Trophoblast cell (in vitro differentiated cells and primary cell): ENCODE measurements around the gene KIFAP3.

Experiments
- DNase-seq, 2 donors: peaks; one replicate each; pipeline ENCODE4 v3.0.0-alpha.2; 2016
- H2AFZ ChIP-seq: 2 replicates; pipeline ENCODE4 v1.6.1; 2013; ENCODE audit warnings: low read length, moderate library complexity, mild to moderate bottlenecking; ENCODE audit not compliant: insufficient read depth, poor library complexity
- H2AK5ac ChIP-seq: 2 replicates; pipeline ENCODE4 v1.6.1; 2013; ENCODE audit warnings: mild to moderate bottlenecking, low read length
- H2BK120ac ChIP-seq: 2 replicates; pipeline ENCODE4 v1.6.1; 2013; ENCODE audit warnings: low read length, mild to moderate bottlenecking, moderate library complexity; ENCODE audit not compliant: insufficient read depth, poor library complexity
- H2BK12ac ChIP-seq: 2 replicates; pipeline ENCODE4 v1.6.1; 2013; ENCODE audit warnings: mild to moderate bottlenecking, low read length, moderate library complexity
- H2BK5ac ChIP-seq: 2 replicates; pipeline ENCODE4 v1.6.1; 2013; ENCODE audit warnings: low read length, low read depth, moderate library complexity, mild to moderate bottlenecking; ENCODE audit not compliant: poor library complexity
- H3K14ac ChIP-seq: 2 replicates; pipeline ENCODE4 v1.6.1; 2013; ENCODE audit warnings: mild to moderate bottlenecking, low read length
- H3K18ac ChIP-seq: 2 replicates; pipeline ENCODE4 v1.6.1; 2013; ENCODE audit warnings: mild to moderate bottlenecking, low read length
- H3K23ac ChIP-seq: 2 replicates; pipeline ENCODE4 v1.6.1; 2013; ENCODE audit warnings: low read length
- H3K27ac ChIP-seq: 2 replicates; pipeline ENCODE4 v1.5.1; 2013; ENCODE audit warnings: low read depth, mild to moderate bottlenecking, inconsistent platforms, low read length, moderate library complexity
- H3K27me3 ChIP-seq: 2 replicates; pipeline ENCODE4 v1.6.1; 2013; ENCODE audit warnings: inconsistent platforms, mild to moderate bottlenecking, low read length, moderate library complexity; ENCODE audit not compliant: insufficient read depth
- H3K36me3 ChIP-seq, 2 experiments: 1 replicate in 1 of 2; 2 replicates in 1 of 2; pipeline ENCODE4 v1.6.1; 2013; ENCODE audit warnings: low read length in 2 of 2, mild to moderate bottlenecking in 2 of 2, moderate library complexity in 1 of 2; ENCODE audit not compliant: insufficient read depth in 2 of 2, control insufficient read depth in 1 of 2
- H3K4ac ChIP-seq: 2 replicates; pipeline ENCODE4 v1.6.1; 2013; ENCODE audit warnings: low read depth, mild to moderate bottlenecking, low read length, moderate library complexity
- H3K4me1 ChIP-seq, 2 experiments: 1 replicate in 1 of 2; 2 replicates in 1 of 2; pipeline ENCODE4 v1.6.1; 2013; ENCODE audit warnings: low read length in 2 of 2, mild to moderate bottlenecking in 2 of 2, moderate library complexity in 1 of 2; ENCODE audit not compliant: insufficient read depth in 2 of 2, control insufficient read depth in 1 of 2
- H3K4me2 ChIP-seq: 2 replicates; pipeline ENCODE4 v1.6.1; 2013; ENCODE audit warnings: inconsistent platforms, mild to moderate bottlenecking, low read length, moderate library complexity
- H3K4me3 ChIP-seq: 2 replicates; pipeline ENCODE4 v1.5.1; 2013; ENCODE audit warnings: mild to moderate bottlenecking, low read depth, low read length, inconsistent platforms
- H3K79me1 ChIP-seq: one replicate; pipeline ENCODE4 v1.6.1; 2013; ENCODE audit warnings: low read length
- H3K79me2 ChIP-seq: 2 replicates; pipeline ENCODE4 v1.6.1; 2013; ENCODE audit warnings: low read length, mild to moderate bottlenecking; ENCODE audit not compliant: control insufficient read depth, insufficient read depth, poor library complexity
- H3K9ac ChIP-seq: 2 replicates; pipeline ENCODE4 v1.6.1; 2013; ENCODE audit warnings: mild to moderate bottlenecking, low read length
- H3K9me3 ChIP-seq: 2 replicates; pipeline ENCODE4 v1.6.1; 2013; ENCODE audit warnings: low read depth, mild to moderate bottlenecking, control low read depth, inconsistent platforms, low read length; ENCODE audit not compliant: insufficient read depth
- H4K12ac ChIP-seq: 2 replicates; pipeline ENCODE4 v1.6.1; 2013; ENCODE audit warnings: low read depth, mild to moderate bottlenecking, low read length, moderate library complexity
- H4K8ac ChIP-seq: 2 replicates; pipeline ENCODE4 v1.6.1; 2013; ENCODE audit warnings: low read depth, mild to moderate bottlenecking, low read length, moderate library complexity
- H4K91ac ChIP-seq: one replicate; pipeline ENCODE4 v1.6.1; 2013; ENCODE audit warnings: low read depth, mild to moderate bottlenecking, low read length, moderate library complexity
- whole genome bisulfite sequencing: extraction: QIAGEN DNeasy Blood & Tissue Kit; methylation state at CpG from one replicate; pipeline ENCODE4 v1.1.7; 2013; ENCODE audit warnings: missing lambda C conversion rate; ENCODE audit not compliant: insufficient read length, insufficient coverage; ENCODE audit errors: extremely low coverage; 5-methylcytosine and 5-hydroxymethylcytosine counted together

KIFAP3 gene

GRCh38 chr1:170071378-170071777 is 3.1 kb downstream of the KIFAP3 start:
- H4K12ac ChIP-seq = no peak overlapping the region
- H3K27ac ChIP-seq = no peak overlapping the region
- H2AFZ ChIP-seq = no peak overlapping the region
- no peak overlapping the region for H3K23ac ChIP-seq
- WGBS = no CpG with 5 or more reads among the region's 1 CpG
- H3K18ac ChIP-seq = no peak overlapping the region
- DNase-seq = no peak
- no peak overlapping the region for H4K91ac ChIP-seq
- H2BK12ac ChIP-seq = no peak overlapping the region
- no peaks in the 10 kb centered on the region for H3K27me3 ChIP-seq
- no peak overlapping the region for H3K14ac ChIP-seq
- H4K8ac ChIP-seq = no peak overlapping the region
- H3K79me2 ChIP-seq = no peaks in the 10 kb centered on the region
- no peak overlapping the region for H3K4ac ChIP-seq
- H2BK120ac ChIP-seq = no peak overlapping the region
- H3K4me1 ChIP-seq = peaks cover 0 to 4% of the 10 kb centered on the region in 2 experiments
- H3K4me2 ChIP-seq = no peak overlapping the region
- H3K9me3 ChIP-seq = no peaks in the 10 kb centered on the region
- H3K9ac ChIP-seq = no peak overlapping the region
- peaks cover 4% of the 10 kb centered on the region for H3K79me1 ChIP-seq
- no peak overlapping the region for H2AK5ac ChIP-seq
- H3K4me3 ChIP-seq = no peak overlapping the region
- H3K36me3 ChIP-seq = peaks cover 0 to 2% of the 10 kb centered on the region in 2 experiments
- no peak overlapping the region for H2BK5ac ChIP-seq

DNA sequence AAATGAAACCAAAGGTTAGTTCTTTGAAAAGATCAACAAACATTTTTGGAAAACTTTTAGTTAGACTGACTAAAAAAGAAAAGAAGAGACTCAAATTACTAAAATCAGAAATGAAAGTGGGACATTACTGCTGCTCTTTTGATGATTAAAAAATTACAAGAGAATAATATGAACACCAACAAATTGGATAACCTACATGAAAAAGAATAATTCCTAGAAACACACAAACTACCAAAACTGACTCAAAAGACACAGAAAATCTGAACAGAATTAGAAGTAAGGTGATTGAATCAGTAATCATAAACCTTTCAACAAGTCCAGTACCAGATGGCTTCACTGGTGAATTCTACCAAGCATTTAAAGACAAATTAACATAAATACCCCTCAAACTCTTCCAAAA is 5.6 kb downstream of the KIFAP3 start:
- Histone ChIP-seq H3K4me1 (no peaks in the 10 kb centered on the region), H3K4me3 (no peak overlapping the region), H2BK12ac (no peak overlapping the region), H3K27me3 (no peaks in the 10 kb centered on the region), H3K4me2 (no peak overlapping the region), H3K9me3 (no peaks in the 10 kb centered on the region), H3K4ac (no peak overlapping the region), H3K27ac (no peak overlapping the region), H4K91ac (no peak overlapping the region), H2AK5ac (no peak overlapping the region), H4K8ac (no peak overlapping the region), H3K18ac (no peak overlapping the region), H4K12ac (no peak overlapping the region), H3K79me2 (no peaks in the 10 kb centered on the region), H3K79me1 (no peaks in the 10 kb centered on the region), H3K14ac (no peak overlapping the region), H2AFZ (no peak overlapping the region), H2BK120ac (no peak overlapping the region), H2BK5ac (no peak overlapping the region), H3K23ac (no peak overlapping the region), H3K9ac (no peak overlapping the region), H3K36me3 (peaks cover 2% of the 10 kb centered on the region in 2 experiments)
- DNase-seq = no peak

- Histone ChIP-seq H4K8ac (no peak overlapping the region), H3K79me2 (no peaks in the 10 kb centered on the region), H3K4me2 (no peak overlapping the region), H3K36me3 (peaks cover 2% of the 10 kb centered on the region in 2 experiments), H3K79me1 (no peaks in the 10 kb centered on the region), H2BK120ac (peak overlapping the region; percentile 39), H3K27me3 (no peaks in the 10 kb centered on the region), H3K27ac (no peak overlapping the region), H2BK5ac (no peak overlapping the region), H3K4me3 (no peak overlapping the region), H2AK5ac (no peak overlapping the region), H4K91ac (no peak overlapping the region), H3K9ac (no peak overlapping the region), H2AFZ (no peak overlapping the region), H3K9me3 (no peaks in the 10 kb centered on the region), H2BK12ac (no peak overlapping the region), H3K4me1 (no peaks in the 10 kb centered on the region), H3K18ac (no peak overlapping the region), H3K23ac (no peak overlapping the region), H4K12ac (no peak overlapping the region), H3K14ac (no peak overlapping the region), H3K4ac (no peak overlapping the region)
- WGBS = no CpG with 5 or more reads among the region's 3 CpGs
- no peak for DNase-seq
Observed at GRCh38 chr1:170067253-170067819, 7.2 kb downstream of the KIFAP3 start.

DNA sequence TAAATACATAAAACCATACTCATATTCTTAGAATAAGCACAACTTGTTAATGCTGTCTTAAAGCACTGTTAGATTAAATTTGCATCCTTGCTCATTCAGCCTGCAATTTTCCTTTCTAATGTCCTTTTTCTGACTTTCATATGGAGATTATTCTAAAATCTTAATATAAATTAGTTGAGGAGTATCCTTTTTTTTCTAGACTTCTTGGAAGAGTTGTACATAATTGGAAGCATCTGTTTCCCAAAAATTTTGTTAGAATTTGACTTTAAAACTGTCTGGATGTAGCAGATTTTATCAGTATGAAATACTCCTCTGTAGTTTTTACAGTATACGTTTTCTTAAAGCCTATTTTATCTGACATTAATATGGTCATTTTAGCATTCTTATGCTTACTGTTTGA is 9.7 kb downstream of the KIFAP3 start:
- H3K9me3 ChIP-seq = no peaks in the 10 kb centered on the region
- no peaks in the 10 kb centered on the region for H3K79me2 ChIP-seq
- no peak overlapping the region for H4K91ac ChIP-seq
- no peak overlapping the region for H3K9ac ChIP-seq
- H2BK5ac ChIP-seq = no peak overlapping the region
- H3K27ac ChIP-seq = no peak overlapping the region
- H3K14ac ChIP-seq = no peak overlapping the region
- H3K4me3 ChIP-seq = no peak overlapping the region
- no peak overlapping the region for H3K23ac ChIP-seq
- no peak overlapping the region for H3K4ac ChIP-seq
- no peak overlapping the region for H2AFZ ChIP-seq
- no CpG with 5 or more reads among the region's 1 CpG for WGBS
- H2BK120ac ChIP-seq = no peak overlapping the region
- H3K79me1 ChIP-seq = no peaks in the 10 kb centered on the region
- H2AK5ac ChIP-seq = no peak overlapping the region
- no peak overlapping the region for H4K8ac ChIP-seq
- no peak for DNase-seq
- no peak overlapping the region for H3K18ac ChIP-seq
- no peaks in the 10 kb centered on the region for H3K27me3 ChIP-seq
- no peak overlapping the region for H3K4me2 ChIP-seq
- no peaks in the 10 kb centered on the region for H3K4me1 ChIP-seq
- H3K36me3 ChIP-seq = peaks cover 0 to 2% of the 10 kb centered on the region in 2 experiments
- no peak overlapping the region for H2BK12ac ChIP-seq
- H4K12ac ChIP-seq = no peak overlapping the region
